AG09319 (cell line): Measurements from ENCODE around the gene ZBTB39.

Experiments used
- DNase-seq: peaks from one replicate; pipeline ENCODE4 v3.0.0-alpha.2; 2010; ENCODE audit warnings: low read depth; ENCODE audit errors: extremely low read depth
- CTCF ChIP-seq: IDR thresholded peaks from 2 replicates; pipeline ENCODE4 v1.5.1; 2011; ENCODE audit warnings: low read depth, mild to moderate bottlenecking, inconsistent platforms, low read length, moderate library complexity

ZBTB39 gene

GRCh38 chr12:57048423-57049118 is 42.2 kb upstream of the ZBTB39 start:
- no peak for TF ChIP-seq CTCF
- DNase-seq, result no peak

- no peak for TF ChIP-seq CTCF
- DNase-seq, result no peak
Measured at GRCh38 chr12:57047981-57048380, 41.6 kb upstream of the ZBTB39 start.

GRCh38 chr12:57046947-57047890 is 40.9 kb upstream of the ZBTB39 start:
- DNase-seq, result no peak
- no peak for TF ChIP-seq CTCF

- no peak for TF ChIP-seq CTCF
- DNase-seq, result no peak
Measured at GRCh38 chr12:57046086-57046791, 39.9 kb upstream of the ZBTB39 start.

- TF ChIP-seq CTCF, result no peak
- no peak for DNase-seq
Measured at GRCh38 chr12:57044889-57045288, 38.5 kb upstream of the ZBTB39 start.

GRCh38 chr12:57044468-57044867 is 38.1 kb upstream of the ZBTB39 start:
- TF ChIP-seq CTCF, result no peak
- DNase-seq, result no peak
